GM12878 (cell line): ENCODE measurements around the gene PIP4K2B. TPM values are rescaled to one million over a fixed set of nuclear protein-coding genes. Genes with fewer than 3 reads are reported as not detected.

Experiments
- ATAC-seq: fragments of 200-7000 bp; cut with Tn5 transposase; 3 replicates; pipeline ENCODE4 v1.9.1; 2020; ENCODE audit warnings: mild to moderate bottlenecking, moderate library complexity
- BruUV-seq: library from RNA; stranded (reverse); fragments of 400-500 nt; replicated peaks from 2 replicates; lab custom pipeline; 2021; lab: Mats Ljungman, UMichigan
- CTCF ChIA-PET: fragments of 300-600 bp; sonication (Branson Sonifier 250); formaldehyde crosslinking; extraction: SDS; loops from one replicate; lab custom pipeline; 2021; ENCODE audit warnings: inconsistent platforms; lab: Yijun Ruan, JAX
- POLR2A ChIA-PET: fragments of 350-600 bp; formaldehyde crosslinking; extraction: SDS; loops from one replicate; lab custom pipeline; 2021; ENCODE audit warnings: inconsistent platforms; lab: Charles Lee
- RAD21 ChIA-PET: fragments of 300-600 bp; sonication (Branson Sonifier 250); formaldehyde crosslinking; loops from one replicate; lab custom pipeline; 2023; ENCODE audit warnings: antibody characterized with exemption; ENCODE audit not compliant: unreplicated experiment; lab: Charles Lee
- SMC1A ChIA-PET: fragments of 300-600 bp; sonication (Branson Sonifier 250); formaldehyde crosslinking; loops from one replicate; lab custom pipeline; 2023; ENCODE audit not compliant: unreplicated experiment, uncharacterized antibody; lab: Charles Lee
- DNase-seq: peaks from one replicate; pipeline ENCODE4 v3.0.0-alpha.2; 2011; ENCODE audit warnings: low read depth, low spot score
- FAIRE-seq: peaks from 3 replicates; lab custom pipeline; 2011; peaks lifted over from hg19 to GRCh38; lab: Jason Lieb, UNC
- H2AFZ ChIP-seq: 2 replicates; pipeline ENCODE4 v1.6.0; 2011; ENCODE audit warnings: low read depth, low read length, control low read depth; ENCODE audit not compliant: control insufficient read depth
- H3K27ac ChIP-seq: 2 replicates; pipeline ENCODE4 v1.5.1; 2011; ENCODE audit warnings: control low read depth; ENCODE audit not compliant: control insufficient read depth, insufficient read depth
- H3K27me3 ChIP-seq, 2 experiments: replicated peaks in 1 of 2; 2 replicates each; pipeline versions ENCODE4 v1.6.0 to v1.6.1; 2011; ENCODE audit warnings: low read length in 1 of 2; ENCODE audit not compliant: control insufficient read depth in 2 of 2, insufficient read depth in 2 of 2
- H3K36me3 ChIP-seq, 2 experiments: 2 replicates each; pipeline ENCODE4 v1.5.1; 2011; ENCODE audit warnings: low read length in 1 of 2; ENCODE audit not compliant: control insufficient read depth in 2 of 2, insufficient read depth in 2 of 2
- H3K4me1 ChIP-seq: 2 replicates; pipeline ENCODE4 v1.6.1; 2011; ENCODE audit warnings: mild to moderate bottlenecking, low read length, moderate library complexity, mixed read lengths; ENCODE audit not compliant: control insufficient read depth, insufficient read depth
- H3K4me2 ChIP-seq: 2 replicates; pipeline ENCODE4 v1.6.0; 2011; ENCODE audit warnings: control low read depth; ENCODE audit not compliant: control insufficient read depth, insufficient read depth
- H3K4me3 ChIP-seq: fragments of 200-600 bp; sonication (generic); 2 replicates; pipeline ENCODE4 v1.5.1; 2016
- H3K79me2 ChIP-seq: 2 replicates; pipeline ENCODE4 v1.6.0; 2011; ENCODE audit warnings: low read length; ENCODE audit not compliant: control insufficient read depth, insufficient read depth
- H3K9ac ChIP-seq: 2 replicates; pipeline ENCODE4 v1.8.0; 2011; ENCODE audit warnings: low read length, control low read depth, mixed read lengths; ENCODE audit not compliant: control insufficient read depth, insufficient read depth
- H3K9me3 ChIP-seq: replicated peaks from 3 replicates; pipeline ENCODE4 v1.5.1; 2011; ENCODE audit warnings: mild to moderate bottlenecking, low read length; ENCODE audit not compliant: control insufficient read depth, insufficient read depth
- H4K20me1 ChIP-seq: 2 replicates; pipeline ENCODE4 v1.6.0; 2011; ENCODE audit not compliant: control insufficient read depth, insufficient read depth
- ATF7 ChIP-seq: fragments of 450-650 bp; IDR thresholded peaks from 2 replicates; pipeline ENCODE4 v1.6.1; 2016; ENCODE audit warnings: low read depth, mild to moderate bottlenecking
- BACH1 ChIP-seq: fragments of 450-650 bp; IDR thresholded peaks from 2 replicates; pipeline ENCODE4 v1.6.1; 2017; ENCODE audit warnings: mild to moderate bottlenecking, borderline replicate concordance
- BCL11A ChIP-seq: IDR thresholded peaks from 2 replicates; pipeline ENCODE4 v1.6.1; 2011; ENCODE audit warnings: low read depth, low read length
- GABPA ChIP-seq: IDR thresholded peaks from 2 replicates; pipeline ENCODE4 v1.6.1; 2014; ENCODE audit warnings: antibody characterized with exemption, low read depth, mild to moderate bottlenecking, inconsistent platforms
- GATAD2B ChIP-seq: fragments of 450-650 bp; conservative IDR thresholded peaks from 2 replicates; pipeline ENCODE4 v1.6.1; 2017; ENCODE audit warnings: low read depth, mild to moderate bottlenecking, moderate library complexity
- JUNB ChIP-seq: IDR thresholded peaks from 2 replicates; pipeline ENCODE4 v1.6.1; 2016; ENCODE audit warnings: antibody characterized with exemption, mild to moderate bottlenecking
- NFXL1 ChIP-seq: fragments of 450-650 bp; IDR thresholded peaks from 2 replicates; pipeline ENCODE4 v1.6.1; 2017; ENCODE audit warnings: antibody characterized with exemption, mild to moderate bottlenecking, borderline replicate concordance
- RCOR1 ChIP-seq: conservative IDR thresholded peaks from 2 replicates; pipeline ENCODE4 v1.6.1; 2012; ENCODE audit warnings: low read depth, low read length, improper control_type of control experiment
- STAT3 ChIP-seq: IDR thresholded peaks from 2 replicates; pipeline ENCODE4 v1.6.1; 2011; ENCODE audit warnings: low read depth, low read length, improper control_type of control experiment
- TCF3 ChIP-seq: IDR thresholded peaks from 2 replicates; pipeline ENCODE4 v1.6.1; 2012; ENCODE audit warnings: low read depth, mild to moderate bottlenecking, low read length, borderline replicate concordance; ENCODE audit not compliant: insufficient read depth
- WRNIP1 ChIP-seq: IDR thresholded peaks from 2 replicates; pipeline ENCODE4 v1.6.1; 2011; ENCODE audit warnings: low read depth, low read length, improper control_type of control experiment, borderline replicate concordance
- ZBTB11 ChIP-seq: fragments of 450-650 bp; formaldehyde crosslinking; IDR thresholded peaks from 2 replicates; pipeline ENCODE4 v1.5.0; 2022; ENCODE audit warnings: mild to moderate bottlenecking, missing genetic modification characterization
- ZNF384 ChIP-seq: IDR thresholded peaks from 2 replicates; pipeline ENCODE4 v1.6.1; 2012; ENCODE audit warnings: low read depth, mild to moderate bottlenecking, low read length, improper control_type of control experiment, borderline replicate concordance
- ZNF592 ChIP-seq: fragments of 450-650 bp; IDR thresholded peaks from 2 replicates; pipeline ENCODE4 v1.6.1; 2017; ENCODE audit warnings: mild to moderate bottlenecking, moderate library complexity
- WGBS: methylation state at CpG from one replicate; pipeline ENCODE4 v1.1.6; 2016; ENCODE audit warnings: low lambda C conversion rate; ENCODE audit not compliant: insufficient replicate concordance, insufficient coverage; ENCODE audit errors: missing lambda C conversion rate; 5-methylcytosine and 5-hydroxymethylcytosine counted together
- in situ Hi-C: fragments of 300-500 bp; cut with MboI; formaldehyde crosslinking; loops from 9 replicates; pipeline ENCODE4 v1.14.3; 2018; ENCODE audit warnings: mixed read lengths
- intact Hi-C: fragments of 100-400 bp; cut with micrococcal nuclease; formaldehyde crosslinking; loops from one replicate; pipeline ENCODE4 v1.14.2; 2022; ENCODE audit not compliant: unreplicated experiment
- polyA plus RNA-seq, 11 experiments: library from polyadenylated mRNA; depleted of rRNA in 4 of 11; unstranded in 6 of 11; stranded (reverse) in 5 of 11; fragments of >200 nt; fragmentation: Nextera tagmentation in 4 of 11; fragmentation: Illumina TruSeq in 1 of 11; extraction: Ambion mirVana in 4 of 11; extraction: Trizol in 1 of 11; gene quantifications; 1 replicate in 1 of 11; 2 replicates in 10 of 11; pipeline versions ENCODE4 v1.2.1 to v1.2.3, GENCODE V29; 2011 to 2016; ENCODE audit warnings: inconsistent platforms in 2 of 11, missing spikeins in 2 of 11, low read depth in 1 of 11
- total RNA-seq, 4 experiments: library from RNA; depleted of rRNA in 3 of 4; stranded (reverse); fragments of >200 nt in 3 of 4; fragmentation: Illumina TruSeq in 1 of 4; extraction: Trizol in 1 of 4; gene quantifications; 2 replicates each; pipeline versions ENCODE4 v1.2.1 to v1.2.3, GENCODE V29; 2013 to 2021

The PIP4K2B gene
- total and polyA plus RNA-seq, 10 of the 15 experiments (the other 5 are each of a cell fraction or from before 2014, with no cell fraction given): 3.8 to 30.3 (median 18.2) TPM

GRCh38 chr17:38797158-38797490 is 2.2 kb downstream of the PIP4K2B start (continued):
- TF ChIP-seq ATF7: no peak

GRCh38 chr17:38796451-38797157 is 2.8 kb downstream of the PIP4K2B start:
- Histone ChIP-seq H3K27ac (no peak overlapping the region), H3K27me3 (no peaks in the 10 kb centered on the region), H4K20me1 (no peaks in the 10 kb centered on the region), H3K9ac (no peak overlapping the region), H3K79me2 (peaks cover 35% of the 10 kb centered on the region), H3K36me3 (peaks cover under 1 to 6% of the 10 kb centered on the region in 2 experiments; a peak in 3 of 4 replicates), H3K4me3 (peak overlapping the region; percentile 18; the same call in 1 of the 2 replicates), H3K4me2 (peak overlapping the region; percentile 88), H3K9me3 (no peaks in the 10 kb centered on the region), H3K4me1 (peaks cover 11% of the 10 kb centered on the region), H2AFZ (no peak overlapping the region)
- no peak for TF ChIP-seq GABPA
- TF ChIP-seq ZNF592: no peak
- TF ChIP-seq STAT3: no peak
- no peak for TF ChIP-seq GATAD2B
- no peak for TF ChIP-seq JUNB
- no peak for TF ChIP-seq TCF3
- no peak for TF ChIP-seq ZNF384
- TF ChIP-seq BCL11A: no peak
- no peak for TF ChIP-seq ZBTB11 (CRISPR knock-in tag)
- TF ChIP-seq NFXL1: no peak
- no peak for TF ChIP-seq WRNIP1
- TF ChIP-seq RCOR1: no peak
- TF ChIP-seq BACH1: no peak
- intact Hi-C loops: loop anchor here (5.0 kb wide), 1 partner anchor 356 kb away; the partner anchor contains the start of gene PLXDC1
- RAD21 ChIA-PET: interaction anchor here (1.4 kb wide), 1 partner anchor 57 kb away, joined by 4 read pairs; the partner anchor contains the start of gene RPL23
- POLR2A ChIA-PET: interaction anchor here (0.7 kb wide), 1 partner anchor 61 kb away, joined by 3 read pairs; no protein-coding TSS in a partner anchor
- FAIRE-seq: no peak
- SMC1A ChIA-PET: interaction anchor here (1.2 to 1.5 kb wide), 2 partner anchors 42 to 50 kb away, joined by 4 to 5 read pairs; no protein-coding TSS in a partner anchor
- in situ Hi-C loops: no loop called here
- no peak for DNase-seq
- no TSS peak for BruUV-seq
- WGBS: 77% methylated on average over 5 of the region's 5 CpGs
- CTCF ChIA-PET: interaction anchor here (1.8 kb wide), 1 partner anchor 186 kb away, joined by 4 read pairs; no protein-coding TSS in a partner anchor
- no peak for ATAC-seq
